HCT116 (cell line): ENCODE measurements around the gene HIRA. TPM values are rescaled to one million over a fixed set of nuclear protein-coding genes. Genes with fewer than 3 reads are reported as not detected.
"Not testable (repeated sequence)": the region's sequence is repeated elsewhere in the genome, so short reads cannot be mapped to it uniquely, and the experiment has no call there.

Experiments used
- ATAC-seq: fragments of 200-7000 bp; cut with Tn5 transposase; 2 replicates; pipeline ENCODE4 v1.9.1; 2020; ENCODE audit warnings: mild to moderate bottlenecking, moderate library complexity
- BruUV-seq: library from RNA; stranded (reverse); fragments of 400-500 nt; replicated peaks from 2 replicates; lab custom pipeline; 2021; lab: Mats Ljungman, UMichigan
- CTCF ChIA-PET: fragments of 300-600 bp; sonication (Branson Sonifier 250); formaldehyde crosslinking; loops from one replicate; lab custom pipeline; 2021; ENCODE audit warnings: antibody characterized with exemption; lab: Charles Lee
- POLR2A ChIA-PET: fragments of 300-600, 350-600 bp; sonication (Branson Sonifier 250); formaldehyde crosslinking; loops from one replicate; lab custom pipeline; 2021; ENCODE audit warnings: antibody characterized with exemption; lab: Charles Lee
- RAD21 ChIA-PET, 2 experiments: fragments of 300-600 bp; sonication (Branson Sonifier 250); formaldehyde crosslinking; loops; one replicate each; lab custom pipeline; 2023; ENCODE audit warnings: low total read pairs in 2 of 2; ENCODE audit not compliant: uncharacterized antibody in 2 of 2, unreplicated experiment in 2 of 2, low non-redundant PET in 1 of 2; lab: Charles Lee
- DNase-seq: peaks from one replicate; pipeline ENCODE4 v3.0.0-alpha.2; 2010; ENCODE audit warnings: low read depth, low spot score
- H2AFZ ChIP-seq: fragments of 200-600 bp; shearing (Covaris generic), sonication (generic); 2 replicates; pipeline ENCODE4 v1.6.1; 2017; ENCODE audit warnings: low read depth, mixed run types, mixed read lengths, antibody characterized with exemption, low read length; ENCODE audit not compliant: poor library complexity, severe bottlenecking
- H3K27ac ChIP-seq: 2 replicates; pipeline ENCODE4 v1.5.1; 2012; ENCODE audit warnings: low read depth, low read length
- H3K27me3 ChIP-seq: fragments of 200-600 bp; sonication (generic); 2 replicates; pipeline ENCODE4 v1.6.1; 2016; ENCODE audit warnings: mixed run types, low read length, mixed read lengths; ENCODE audit not compliant: insufficient read depth
- H3K36me3 ChIP-seq, 2 experiments: fragments of 200-500 bp in 1 of 2; fragments of 200-600 bp in 1 of 2; sonication (Bioruptor generic) in 1 of 2; sonication (generic) in 1 of 2; 2 replicates each; pipeline versions ENCODE4 v1.5.1 to v1.6.1; 2014 to 2016; ENCODE audit warnings: low read length in 2 of 2, inconsistent platforms in 1 of 2, mixed read lengths in 1 of 2, mixed run types in 1 of 2; ENCODE audit not compliant: insufficient read depth in 2 of 2, control insufficient read depth in 1 of 2
- H3K4me1 ChIP-seq, 2 experiments: fragments of 200-600 bp in 1 of 2; sonication (generic) in 1 of 2; 2 replicates each; pipeline versions ENCODE4 v1.5.1 to v1.6.1; 2012 to 2017; ENCODE audit warnings: low read length in 2 of 2, inconsistent platforms in 1 of 2, mild to moderate bottlenecking in 1 of 2, mixed read lengths in 1 of 2, mixed run types in 1 of 2, moderate library complexity in 1 of 2; ENCODE audit not compliant: insufficient read depth in 2 of 2, control insufficient read depth in 1 of 2
- H3K4me2 ChIP-seq: fragments of 200-600 bp; sonication (generic); 2 replicates; pipeline ENCODE4 v1.6.1; 2017; ENCODE audit warnings: mixed run types, low read length, mixed read lengths
- H3K4me3 ChIP-seq, 2 experiments: fragments of 200-600 bp in 1 of 2; sonication (generic) in 1 of 2; replicated peaks in 1 of 2; 2 replicates each; pipeline ENCODE4 v1.5.1; 2011 to 2016; ENCODE audit warnings: low read length in 2 of 2, control low read depth in 1 of 2, low read depth in 1 of 2, mild to moderate bottlenecking in 1 of 2, mixed read lengths in 1 of 2, mixed run types in 1 of 2
- H3K79me2 ChIP-seq: fragments of 200-600 bp; sonication (generic); 2 replicates; pipeline ENCODE4 v1.6.1; 2017; ENCODE audit warnings: mild to moderate bottlenecking, mixed run types, low read length, moderate library complexity, mixed read lengths; ENCODE audit not compliant: insufficient read depth
- H3K9ac ChIP-seq: fragments of 200-600 bp; sonication (generic); 2 replicates; pipeline ENCODE4 v1.6.1; 2016; ENCODE audit warnings: low read length, mixed read lengths
- H3K9me2 ChIP-seq: fragments of 200-600 bp; sonication (generic), shearing (Covaris generic); 2 replicates; pipeline ENCODE4 v1.6.1; 2017; ENCODE audit warnings: mixed run types, mild to moderate bottlenecking, moderate library complexity; ENCODE audit not compliant: insufficient read depth
- H3K9me3 ChIP-seq, 2 experiments: fragments of 200-500 bp in 1 of 2; fragments of 200-600 bp in 1 of 2; sonication (Bioruptor generic) in 1 of 2; sonication (generic) in 1 of 2; 2 replicates each; pipeline ENCODE4 v1.6.1; 2014 to 2017; ENCODE audit warnings: low read length in 2 of 2, mixed read lengths in 2 of 2, inconsistent platforms in 1 of 2, low read depth in 1 of 2, mild to moderate bottlenecking in 1 of 2, mixed run types in 1 of 2, moderate library complexity in 1 of 2; ENCODE audit not compliant: control insufficient read depth in 1 of 2, insufficient read depth in 1 of 2
- H4K20me1 ChIP-seq: fragments of 200-600 bp; sonication (generic), shearing (Covaris generic); 2 replicates; pipeline ENCODE4 v1.6.1; 2017; ENCODE audit warnings: mixed run types, mild to moderate bottlenecking, moderate library complexity; ENCODE audit not compliant: insufficient read depth
- CTCF ChIP-seq, 3 experiments: fragments of 200-600 bp in 1 of 3; sonication (generic) in 1 of 3; IDR thresholded peaks in 2 of 3; conservative IDR thresholded peaks in 1 of 3; 2 replicates each; pipeline ENCODE4 v1.5.1; 2012 to 2017; ENCODE audit warnings: low read depth in 2 of 3, low read length in 2 of 3, antibody characterized with exemption in 1 of 3, borderline replicate concordance in 1 of 3, control low read depth in 1 of 3, mild to moderate bottlenecking in 1 of 3, mixed read lengths in 1 of 3, mixed run types in 1 of 3, moderate library complexity in 1 of 3; ENCODE audit not compliant: insufficient read depth in 1 of 3
- ELF1 ChIP-seq: IDR thresholded peaks from 2 replicates; pipeline ENCODE4 v1.6.1; 2012; ENCODE audit warnings: low read depth, borderline replicate concordance
- EZH2 ChIP-seq: fragments of 200-600 bp; sonication (generic); IDR thresholded peaks from 2 replicates; pipeline ENCODE4 v1.6.1; 2017; ENCODE audit warnings: antibody characterized with exemption, mixed run types
- EZH2phosphoT487 ChIP-seq: fragments of 200-600 bp; IDR thresholded peaks from 2 replicates; pipeline ENCODE4 v1.6.1; 2018; ENCODE audit warnings: antibody characterized with exemption, borderline replicate concordance
- MAX ChIP-seq: IDR thresholded peaks from 2 replicates; pipeline ENCODE4 v1.6.1; 2012
- POLR2AphosphoS5 ChIP-seq: IDR thresholded peaks from 2 replicates; pipeline ENCODE4 v1.6.1; 2011; ENCODE audit warnings: mild to moderate bottlenecking, low read depth, low read length, moderate library complexity
- REST ChIP-seq: IDR thresholded peaks from 2 replicates; pipeline ENCODE4 v1.6.1; 2012; ENCODE audit warnings: low read depth
- SP1 ChIP-seq: IDR thresholded peaks from 2 replicates; pipeline ENCODE4 v1.6.1; 2012; ENCODE audit warnings: low read depth
- SRF ChIP-seq: IDR thresholded peaks from 2 replicates; pipeline ENCODE4 v1.6.1; 2012; ENCODE audit warnings: low read depth
- ZBTB33 ChIP-seq: IDR thresholded peaks from 2 replicates; pipeline ENCODE4 v1.6.1; 2011; ENCODE audit warnings: mild to moderate bottlenecking, low read length, moderate library complexity; ENCODE audit not compliant: insufficient replicate concordance; ENCODE audit errors: extremely low read depth
- ZFX ChIP-seq: fragments of 450-650 bp; IDR thresholded peaks from 2 replicates; pipeline ENCODE4 v1.6.1; 2017
- intact Hi-C: fragments of 100-400 bp; cut with micrococcal nuclease; formaldehyde crosslinking; loops from 2 replicates; pipeline ENCODE4 v1.10.0; 2022
- total RNA-seq: library from RNA; stranded (reverse); gene quantifications from one replicate; pipeline ENCODE4 v1.2.1, GENCODE V29; 2021; ENCODE audit not compliant: unreplicated experiment

Gene HIRA
- total RNA-seq, 1 experiment from 2014 or later: 30.6 TPM

- ChIA-PET CTCF (no interaction called here), RAD21 (no interaction called here), POLR2A (no interaction called here)
- Histone ChIP-seq H3K4me1 (no peaks in the 10 kb centered on the region), H3K9me2 (no peaks in the 10 kb centered on the region), H3K27ac (no peak overlapping the region), H3K36me3 (no peaks in the 10 kb centered on the region), H3K79me2 (no peaks in the 10 kb centered on the region), H3K4me3 (no peak overlapping the region), H3K4me2 (no peak overlapping the region), H3K27me3 (no peaks in the 10 kb centered on the region), H3K9me3 (peaks cover 0 to 5% of the 10 kb centered on the region in 2 experiments; a peak in 1 of 4 replicates), H2AFZ (no peak overlapping the region), H4K20me1 (no peaks in the 10 kb centered on the region), H3K9ac (no peak overlapping the region)
- no peak for DNase-seq
- intact Hi-C loops: no loop called here
- TF ChIP-seq CTCF (IDR thresholded peaks at IDR 0.05 in 2 of 3, conservative IDR thresholded peaks at IDR 0.05 in 1 of 3; ENCODE audit: borderline replicate concordance in 1 of 3, insufficient read depth in 1 of 3, low read depth in 2 of 3, low read length in 2 of 3) (no peak), EZH2 (no peak), MAX (no peak), ZBTB33 (no peak), REST (no peak), POLR2AphosphoS5 (no peak), ELF1 (no peak), EZH2phosphoT487 (no peak), SRF (no peak), ZFX (no peak), SP1 (no peak)
- BruUV-seq: no TSS peak
- ATAC-seq: no peak
Measured at GRCh38 chr22:19321757-19322156, 109.8 kb downstream of the HIRA start.

GRCh38 chr22:19320136-19320535 is 111.4 kb downstream of the HIRA start:
- H3K27ac ChIP-seq, intact Hi-C loops, H3K79me2 ChIP-seq, H3K4me1 ChIP-seq, BruUV-seq, H4K20me1 ChIP-seq, ATAC-seq, H3K27me3 ChIP-seq, RAD21 ChIA-PET, H3K9me2 ChIP-seq, POLR2A ChIA-PET, H3K4me2 ChIP-seq, H2AFZ ChIP-seq, DNase-seq, H3K4me3 ChIP-seq, CTCF ChIA-PET, H3K36me3 ChIP-seq, H3K9ac ChIP-seq: not testable (repeated sequence)
- peaks cover 0 to 12% of the 10 kb centered on the region in 2 experiments; a peak in 1 of 4 replicates for H3K9me3 ChIP-seq
